Stimulated activated CD8-positive, alpha-beta memory T cell treated with anti-CD3 and anti-CD28 coated beads, Interleukin-2, amount 100 ng/mL, for 1 hour (primary cell): ENCODE data around the gene BAIAP2L2.

Experiments used
- DNase-seq, 2 donors: peaks; one replicate each; pipeline ENCODE4 v3.0.0-alpha.2; 2020; ENCODE audit warnings: low read depth in 2 of 2

Gene BAIAP2L2

DNA sequence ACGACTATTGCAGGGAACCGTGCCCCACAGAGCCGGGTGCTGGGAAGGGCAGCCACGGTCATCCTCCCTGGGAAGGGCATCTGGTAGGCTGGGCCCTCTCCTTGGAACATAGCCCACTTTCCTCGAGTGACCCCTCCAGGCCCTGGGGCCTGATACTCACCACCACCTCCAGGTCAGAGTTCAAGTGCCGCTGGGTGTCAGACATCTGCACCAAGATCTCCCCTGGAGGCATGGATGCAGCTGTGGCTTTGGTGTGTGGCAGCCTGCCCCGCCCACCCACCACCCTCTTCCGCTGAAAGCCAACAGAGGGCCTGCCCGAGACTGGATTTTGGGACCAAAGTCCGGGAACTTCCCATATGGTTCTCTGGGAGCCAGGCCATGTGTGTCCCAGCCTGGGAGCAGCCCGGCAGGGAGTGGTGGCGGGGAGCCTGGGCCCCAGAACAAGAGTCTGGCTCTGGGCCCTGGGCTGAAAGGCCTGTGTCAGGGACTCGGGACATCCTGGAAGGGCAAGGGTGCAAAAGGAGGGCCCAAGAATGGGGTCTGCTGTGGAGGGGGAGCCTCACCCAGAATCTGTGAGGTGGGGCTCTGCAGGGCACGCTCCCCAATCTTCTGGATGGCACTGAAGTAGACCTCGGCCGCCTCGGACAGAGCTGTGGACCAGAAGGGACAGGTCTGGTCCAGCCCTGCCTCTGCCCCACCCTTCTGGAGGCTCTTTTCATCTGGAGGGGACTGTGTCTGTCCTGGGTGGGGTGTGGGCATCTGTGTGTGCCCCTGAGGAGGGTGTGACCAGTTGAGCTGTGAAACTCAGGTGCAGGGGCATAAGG, 2.6 kb downstream of the BAIAP2L2 start:
- DNase-seq, result no peak

DNA sequence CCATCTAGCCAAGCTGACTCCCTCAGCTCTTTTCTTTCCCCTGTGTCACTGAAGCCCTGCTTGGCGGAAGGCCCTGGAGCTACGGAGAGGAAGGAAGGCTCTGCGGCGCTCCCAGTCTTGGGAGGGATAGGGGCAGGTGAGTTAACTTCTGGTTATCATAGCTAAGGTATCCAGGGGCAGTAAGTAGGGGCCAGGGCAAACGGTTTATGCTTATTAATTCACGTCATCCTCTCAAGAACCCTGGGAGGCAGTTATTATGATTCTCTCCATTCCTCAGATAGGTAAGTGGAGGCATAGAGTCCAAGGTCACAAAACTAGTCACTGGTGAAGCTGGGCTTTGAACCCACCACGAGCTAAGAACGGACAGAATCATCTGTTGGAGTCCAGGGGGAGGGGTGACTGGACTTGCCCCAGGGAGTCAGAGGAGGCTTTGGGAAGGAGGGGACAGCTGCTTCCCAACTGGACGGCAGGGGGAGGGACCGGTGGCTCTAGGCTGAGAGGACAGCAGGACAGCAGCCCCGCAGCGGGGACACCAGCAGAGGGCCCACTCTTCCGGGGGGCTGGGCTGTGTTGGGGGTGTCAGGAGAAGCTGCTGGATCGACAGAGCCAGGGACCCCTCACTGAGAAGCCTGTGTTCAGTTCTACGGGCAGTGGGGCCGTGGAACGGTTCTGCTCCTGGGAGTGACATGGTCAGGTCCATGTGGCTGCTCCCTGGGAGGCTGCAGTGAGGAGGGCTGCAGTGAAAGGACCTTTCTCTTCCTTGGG, 3.5 kb downstream of the BAIAP2L2 start:
- no peak for DNase-seq

DNA sequence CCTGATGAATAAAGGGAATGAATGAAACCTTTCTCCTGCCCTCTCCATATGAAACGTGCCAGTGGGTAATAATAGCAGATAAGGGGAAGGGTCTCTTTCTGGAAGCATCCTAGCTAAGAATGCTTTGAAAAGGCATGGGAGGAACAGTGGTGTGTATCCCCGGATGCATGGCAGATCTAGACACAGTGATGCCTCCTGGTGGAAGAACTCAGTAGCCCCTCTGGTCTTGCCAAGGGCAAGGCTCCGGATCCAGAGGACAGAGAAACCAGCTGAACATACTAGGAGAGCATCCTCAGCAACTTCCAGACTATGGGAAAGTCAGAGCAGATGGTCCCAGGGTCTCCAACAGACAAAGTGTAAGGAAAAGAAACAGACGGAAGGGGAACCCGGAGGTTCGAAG, 6.4 kb downstream of the BAIAP2L2 start:
- DNase-seq, result no peak

DNA sequence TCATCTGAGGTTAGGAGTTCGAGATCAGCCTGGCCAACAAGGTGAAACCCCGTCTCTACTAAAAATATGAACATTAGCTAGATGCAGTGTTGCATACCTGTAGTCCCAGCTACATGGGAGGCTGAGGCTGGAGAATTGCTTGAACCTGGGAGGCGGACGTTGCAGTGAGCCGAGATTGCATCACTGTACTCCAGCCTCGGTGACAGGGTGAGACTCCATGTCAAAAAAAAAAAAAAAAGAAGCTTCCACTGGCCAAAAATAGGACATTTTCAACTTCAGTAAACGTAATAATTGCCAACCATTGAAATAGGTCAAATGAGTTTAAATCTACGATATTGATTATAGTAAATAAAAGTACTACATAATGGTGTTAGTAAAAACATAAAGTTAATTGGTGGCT, 6.8 kb downstream of the BAIAP2L2 start:
- DNase-seq, result no peak

DNA sequence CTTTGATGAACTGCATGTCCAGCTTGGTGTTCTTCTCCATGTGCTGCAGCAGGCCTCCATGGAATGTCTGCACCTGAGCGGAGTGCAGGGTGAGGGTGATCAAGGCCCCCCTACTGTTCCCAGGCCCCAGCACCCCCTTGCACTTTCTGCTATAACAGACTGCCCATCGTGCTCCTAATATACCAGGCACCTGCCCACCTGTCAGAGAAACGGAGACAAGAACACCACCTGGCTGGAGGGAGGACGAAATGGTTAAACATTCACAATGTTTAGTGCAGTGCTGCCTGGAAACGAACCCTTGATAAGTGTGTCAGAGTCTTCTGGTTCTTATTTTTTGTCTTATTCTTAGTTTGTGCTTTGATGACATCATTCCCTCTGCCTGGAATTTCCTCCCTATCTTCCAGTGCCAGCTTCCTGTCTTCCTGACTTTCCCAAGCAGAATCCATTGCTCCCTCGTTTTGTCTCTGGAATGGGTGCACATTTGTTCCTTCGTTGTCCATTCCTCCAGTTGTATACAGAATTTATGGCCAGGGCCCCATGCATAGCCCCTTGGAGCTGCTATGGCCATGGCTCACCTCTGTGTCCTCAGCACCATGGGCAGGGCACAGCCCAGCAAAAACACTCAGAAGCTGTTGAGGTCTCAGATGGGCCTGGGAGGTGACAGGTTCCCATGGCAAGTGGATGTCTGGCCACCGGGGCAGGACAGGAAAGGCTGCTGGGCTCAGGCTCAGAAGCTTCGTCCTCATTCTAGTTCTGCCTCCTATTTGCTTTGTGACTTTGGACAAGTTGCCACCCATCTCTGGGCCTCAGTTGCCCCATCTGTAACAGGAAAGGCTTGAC, 11.9 kb downstream of the BAIAP2L2 start:
- no peak for DNase-seq

DNA sequence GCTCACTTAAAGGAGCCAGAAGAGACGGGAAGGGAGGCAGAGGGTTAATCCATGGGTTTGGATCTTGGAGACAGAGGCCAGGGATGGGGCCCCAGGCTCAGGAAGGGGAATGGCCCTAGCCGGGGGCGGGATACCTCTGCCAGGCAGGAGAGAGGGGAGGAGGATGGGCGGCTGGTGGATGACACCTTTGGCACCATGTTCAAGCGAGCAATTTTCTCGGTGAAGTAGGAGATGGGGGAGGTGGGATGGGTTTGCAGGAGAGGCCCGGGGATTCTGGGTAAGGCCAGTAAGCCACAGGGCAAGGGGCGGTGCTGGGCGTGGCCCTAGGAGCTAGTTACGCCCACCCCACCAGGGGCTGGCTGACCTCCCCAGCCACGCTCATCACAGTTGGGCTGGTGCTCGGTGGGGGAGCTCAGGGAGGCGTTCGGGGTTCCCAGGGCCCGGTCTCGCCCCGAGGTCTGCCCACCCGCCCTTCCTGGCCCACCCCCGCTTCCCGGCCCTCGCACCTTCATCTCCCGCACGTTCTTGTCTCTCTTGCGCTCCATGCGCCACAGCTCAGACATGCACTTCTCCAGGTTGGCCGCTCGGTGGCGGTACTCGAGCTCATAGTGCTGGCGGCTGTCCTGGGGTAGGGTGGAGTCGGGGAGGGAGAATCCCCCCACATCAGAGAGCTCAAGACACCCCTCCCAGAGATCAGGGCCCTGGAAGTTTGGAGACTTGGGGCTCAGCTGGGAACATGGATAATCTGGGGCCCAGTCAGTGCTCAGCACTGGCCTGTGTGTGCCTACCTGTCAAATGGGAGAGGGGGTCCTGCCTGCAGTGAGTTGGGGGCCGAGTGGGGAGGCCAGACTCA, 12.7 kb downstream of the BAIAP2L2 start:
- DNase-seq, result no peak

DNA sequence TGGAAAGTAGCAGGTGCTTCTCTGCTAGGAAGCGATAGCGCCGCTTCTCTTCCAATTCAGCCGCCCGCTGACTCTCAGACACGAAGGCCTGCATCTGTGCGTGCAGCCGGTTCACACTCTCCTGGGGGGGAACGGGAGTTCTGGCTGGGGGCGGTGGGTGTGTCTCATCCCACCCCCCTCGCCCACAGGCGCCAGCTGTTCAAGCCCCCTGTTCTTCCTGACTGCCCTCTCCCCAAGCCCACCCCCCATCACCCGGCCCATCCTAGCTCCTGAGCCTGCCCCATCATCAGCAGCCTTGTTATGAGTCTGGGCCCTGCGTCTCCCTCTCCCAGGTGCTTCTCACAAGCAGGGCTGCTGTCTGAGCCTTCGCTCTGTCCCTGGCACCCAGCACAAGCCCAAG, 13.4 kb downstream of the BAIAP2L2 start:
- DNase-seq, result no peak

DNA sequence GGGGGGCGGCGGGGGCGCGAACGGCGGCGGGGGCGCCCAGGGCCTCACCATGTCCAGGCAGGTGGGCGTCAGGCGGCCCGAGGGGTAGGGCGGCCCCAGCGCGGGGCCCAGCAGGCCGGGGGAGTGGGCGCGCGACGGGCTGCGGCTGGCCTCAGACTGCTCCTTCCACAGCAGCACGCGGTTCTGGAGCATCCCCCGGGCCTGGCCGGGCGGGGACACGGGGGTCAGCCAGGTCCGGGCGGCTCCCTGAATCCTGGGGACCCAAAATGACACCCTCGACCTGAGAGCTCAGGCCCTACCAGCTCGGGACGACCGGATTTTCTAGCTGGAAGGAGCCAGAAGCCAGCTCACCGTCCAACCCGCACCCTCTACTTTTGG, 21.0 kb downstream of the BAIAP2L2 start:
- DNase-seq, result no peak

DNA sequence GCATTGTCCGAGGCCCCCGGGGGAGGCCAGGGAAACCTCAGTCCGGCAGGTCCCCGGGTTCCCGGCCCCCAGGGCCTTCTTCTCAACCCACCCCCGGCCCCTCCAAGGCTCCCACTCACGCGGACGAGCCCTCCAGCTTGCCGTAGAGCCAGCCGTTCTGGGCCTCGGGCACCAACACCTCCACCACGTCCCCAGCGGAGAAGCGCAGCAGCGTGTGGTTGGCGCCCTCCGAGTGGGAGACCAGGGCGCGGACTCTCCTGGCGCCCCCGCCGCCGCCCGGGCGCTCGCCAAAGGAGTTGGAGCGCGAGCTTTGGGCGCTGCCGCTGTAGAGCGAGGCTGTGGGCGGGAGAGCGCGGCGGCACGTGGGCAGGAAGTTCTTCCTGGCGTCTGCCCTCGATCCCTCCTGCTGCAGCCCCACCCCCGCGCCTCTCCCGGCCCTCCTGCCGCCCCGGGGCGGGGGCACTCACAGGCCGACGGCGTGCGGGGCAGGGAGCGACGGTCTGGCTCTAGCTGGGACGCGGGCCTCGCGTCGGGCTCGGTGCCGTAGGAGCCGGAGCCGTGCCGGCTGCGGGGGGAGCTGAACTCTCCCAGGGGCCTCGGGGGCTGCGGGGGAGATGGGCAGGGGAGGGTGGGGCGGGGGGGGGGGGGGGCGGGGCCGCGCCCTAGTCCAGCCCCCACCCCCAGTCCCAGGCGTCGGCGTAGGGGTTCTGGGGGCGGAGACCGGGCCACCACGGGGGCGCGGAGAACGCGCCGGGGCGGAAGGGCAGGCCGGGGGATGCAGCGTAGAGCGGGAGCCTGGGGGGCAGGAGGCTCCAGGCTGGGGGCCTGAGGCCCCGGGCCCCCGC, 21.6 kb downstream of the BAIAP2L2 start:
- DNase-seq, result no peak

DNA sequence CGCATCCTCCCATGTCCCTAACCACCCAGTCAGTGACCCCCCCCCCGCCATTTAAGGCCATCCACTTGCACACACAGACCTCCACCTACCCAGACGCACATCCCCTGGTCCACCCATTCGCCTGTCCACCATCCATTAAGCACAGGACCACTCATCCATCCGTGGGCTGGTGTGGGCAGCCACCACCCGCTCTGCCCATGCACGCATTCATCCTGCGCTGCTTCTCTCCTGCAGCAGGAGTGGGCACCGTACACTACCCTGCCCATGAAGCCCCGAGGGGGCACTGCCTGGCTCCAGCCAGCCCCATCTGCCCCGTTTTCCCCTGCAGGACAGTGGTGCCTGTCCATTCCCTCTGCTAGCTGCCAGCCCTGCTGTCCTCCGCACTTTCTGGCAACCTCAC, 22.6 kb downstream of the BAIAP2L2 start:
- DNase-seq, result no peak

DNA sequence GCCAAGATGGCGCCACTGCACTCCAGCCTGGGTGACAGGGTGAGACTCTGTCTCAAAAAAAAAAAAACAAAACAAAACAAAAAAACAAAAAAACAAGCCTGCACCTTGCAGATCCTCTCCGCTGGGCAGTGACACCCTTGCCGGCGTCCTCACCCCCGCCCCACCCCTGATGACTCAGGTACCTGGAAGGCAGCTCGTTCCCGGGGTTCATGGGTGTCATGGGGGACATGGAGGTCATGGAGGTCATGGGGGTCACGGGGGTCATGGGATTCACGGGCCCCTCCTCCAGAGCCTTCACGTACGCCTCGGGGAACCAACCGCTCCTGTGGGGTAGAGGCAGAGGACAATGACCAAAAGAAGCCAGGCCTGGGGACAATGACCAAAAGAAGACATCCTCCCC, 23.5 kb downstream of the BAIAP2L2 start:
- no peak for DNase-seq

DNA sequence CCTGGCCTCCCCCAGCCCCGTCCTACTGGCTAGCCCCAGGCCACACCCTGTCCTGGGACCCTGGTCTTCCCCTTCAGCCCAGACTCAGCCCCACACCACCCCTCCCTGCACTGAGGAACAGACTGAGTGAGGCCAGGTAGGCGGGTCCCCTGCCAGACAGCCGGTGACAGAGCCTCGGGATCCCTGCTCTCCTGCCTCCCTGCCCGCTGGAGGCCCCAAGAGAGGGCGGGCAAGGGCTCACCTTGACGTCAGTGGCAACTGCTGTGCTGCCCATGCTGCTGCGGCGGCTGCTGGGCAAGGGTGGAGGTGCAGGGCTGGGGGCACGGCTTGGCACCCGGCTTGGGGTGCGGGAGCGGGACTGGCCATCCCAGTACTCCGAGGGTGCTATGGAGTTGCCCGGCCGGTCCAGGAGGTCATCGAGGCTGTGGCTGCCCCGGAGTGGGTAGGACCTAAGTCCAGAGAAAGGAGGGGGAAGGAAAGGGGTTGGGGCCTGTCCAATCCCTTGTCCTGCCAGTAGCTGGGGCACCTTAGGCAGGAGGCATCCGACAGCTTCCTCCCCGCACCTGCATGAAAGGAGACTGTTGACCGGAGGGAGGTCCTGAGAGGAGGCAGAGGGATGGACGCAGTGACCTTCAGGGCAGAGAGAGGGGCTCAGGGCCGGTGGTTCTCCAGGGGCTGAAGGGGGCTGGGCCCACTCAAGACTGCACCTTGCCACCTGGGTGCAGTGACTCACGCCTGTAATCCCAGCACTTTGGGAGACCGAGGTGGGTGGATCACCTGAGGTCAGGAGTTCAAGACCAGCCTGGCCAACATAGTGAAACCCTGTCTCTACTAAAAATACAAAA, 24.3 kb downstream of the BAIAP2L2 start:
- no peak for DNase-seq

DNA sequence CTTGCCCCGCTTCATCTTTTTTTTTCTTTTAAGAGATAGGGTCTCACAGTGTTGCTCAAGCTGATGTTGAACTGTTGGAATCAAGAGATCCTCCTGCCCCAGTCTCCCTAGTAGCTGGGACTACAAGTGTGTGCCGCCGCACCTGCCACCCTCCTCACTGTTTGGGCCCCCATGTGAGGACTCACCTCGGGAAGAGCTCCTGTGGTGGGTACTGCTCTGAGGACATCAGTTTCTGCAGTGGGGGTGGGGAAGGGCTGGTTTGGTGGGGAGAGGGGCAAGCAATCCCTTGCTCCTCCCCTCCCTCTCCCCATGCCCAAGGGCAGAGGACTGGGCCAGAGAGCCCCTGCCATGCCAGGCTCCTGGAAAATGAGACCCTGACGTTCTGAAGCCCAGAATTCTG, 25.0 kb downstream of the BAIAP2L2 start:
- DNase-seq, result no peak

DNA sequence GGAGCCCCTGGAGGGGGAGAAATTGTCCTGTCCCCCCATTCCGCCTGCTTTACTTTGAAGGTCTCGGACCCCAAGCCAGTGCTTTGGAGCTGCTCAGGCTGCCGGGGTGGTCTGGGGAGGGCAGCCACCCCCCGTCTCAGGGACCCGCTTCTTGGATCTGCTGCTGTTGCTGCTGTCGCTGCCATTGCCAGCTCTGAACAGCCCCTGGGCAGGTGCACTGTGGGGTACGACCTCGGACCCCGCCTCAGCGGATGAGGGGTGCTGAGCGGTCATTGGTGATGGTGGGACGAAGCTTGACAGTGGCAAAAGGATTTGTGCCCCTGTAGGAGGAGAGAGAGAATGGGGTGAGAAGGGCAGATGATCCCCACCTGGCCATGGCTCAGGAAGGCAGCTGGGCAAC, 25.4 kb downstream of the BAIAP2L2 start:
- DNase-seq, result no peak

DNA sequence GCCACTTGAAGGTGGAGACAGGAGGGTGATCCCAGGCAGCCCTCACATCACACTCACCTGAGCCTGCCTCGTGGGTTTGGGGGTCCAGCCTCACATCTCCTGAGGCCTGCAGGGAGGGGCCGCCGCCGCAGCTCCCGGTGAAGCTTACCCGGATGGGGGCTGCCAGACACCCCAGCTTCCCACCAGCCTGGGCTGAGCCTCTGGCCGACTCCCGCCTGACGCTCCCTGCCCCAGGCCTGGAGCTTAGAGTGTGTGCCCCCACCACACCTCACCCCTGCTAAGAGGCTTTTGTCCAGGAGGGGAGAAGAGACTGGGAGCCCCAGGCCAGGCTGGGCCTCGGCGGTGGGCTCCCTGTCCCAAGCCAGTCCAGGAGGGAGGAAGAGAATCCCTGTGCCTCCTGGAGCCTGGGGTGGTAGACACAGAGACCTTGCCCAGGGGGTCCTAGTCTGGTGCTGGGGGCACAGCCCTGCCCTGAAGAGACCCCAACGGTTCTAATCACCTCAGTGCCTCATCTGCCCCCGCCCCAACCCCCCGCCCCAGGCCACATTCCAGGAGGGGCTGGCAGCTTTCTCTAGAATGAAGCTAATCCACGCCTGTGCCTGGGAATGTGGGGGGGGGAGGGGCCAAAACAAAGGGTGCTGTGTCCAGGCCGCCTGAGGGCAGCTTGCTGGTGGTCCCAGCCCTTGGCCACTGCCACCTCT, 26.4 kb downstream of the BAIAP2L2 start, which contains the start of gene SLC16A8:
SLC16A8 (minus strand) TSS at position 254 of the 701 bp plus-strand sequence. CDS start 1,311 bp downstream, outside the sequence.
- DNase-seq, result no peak

DNA sequence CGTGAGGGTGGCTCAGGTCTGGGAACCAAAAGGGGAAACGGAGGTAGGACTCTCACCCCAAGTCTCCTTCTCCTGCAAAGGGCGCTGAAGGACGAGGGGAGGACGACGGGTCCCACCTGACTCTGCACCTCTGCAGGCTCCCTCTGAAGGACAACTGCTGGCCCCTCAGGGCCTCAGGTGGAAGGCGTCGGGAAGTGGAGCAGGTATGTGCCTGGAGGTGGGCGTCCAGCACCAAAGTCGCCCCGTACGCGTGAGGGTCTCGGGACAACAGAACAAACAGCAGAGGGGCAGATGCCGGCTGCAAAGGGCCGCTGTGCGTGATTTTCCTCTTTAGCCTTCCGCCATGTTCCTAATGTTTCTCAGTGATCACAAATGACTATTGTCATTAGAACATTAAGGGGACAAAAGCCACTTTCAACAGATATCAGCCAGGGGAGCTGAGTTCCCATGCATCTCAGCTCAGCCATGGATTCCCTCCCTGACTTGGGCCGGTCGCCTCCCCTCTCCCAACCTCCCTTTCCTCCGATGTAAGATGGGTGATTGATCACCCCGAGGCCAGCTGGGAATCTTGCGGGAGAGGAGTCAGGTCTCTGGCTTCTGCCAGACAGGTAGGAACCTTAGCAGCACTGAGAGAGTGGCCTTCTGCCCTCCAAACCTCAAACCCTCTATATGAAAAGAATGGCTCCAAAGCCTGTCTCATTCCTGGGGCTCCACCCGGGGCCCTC, 27.3 kb downstream of the BAIAP2L2 start:
- no peak for DNase-seq

DNA sequence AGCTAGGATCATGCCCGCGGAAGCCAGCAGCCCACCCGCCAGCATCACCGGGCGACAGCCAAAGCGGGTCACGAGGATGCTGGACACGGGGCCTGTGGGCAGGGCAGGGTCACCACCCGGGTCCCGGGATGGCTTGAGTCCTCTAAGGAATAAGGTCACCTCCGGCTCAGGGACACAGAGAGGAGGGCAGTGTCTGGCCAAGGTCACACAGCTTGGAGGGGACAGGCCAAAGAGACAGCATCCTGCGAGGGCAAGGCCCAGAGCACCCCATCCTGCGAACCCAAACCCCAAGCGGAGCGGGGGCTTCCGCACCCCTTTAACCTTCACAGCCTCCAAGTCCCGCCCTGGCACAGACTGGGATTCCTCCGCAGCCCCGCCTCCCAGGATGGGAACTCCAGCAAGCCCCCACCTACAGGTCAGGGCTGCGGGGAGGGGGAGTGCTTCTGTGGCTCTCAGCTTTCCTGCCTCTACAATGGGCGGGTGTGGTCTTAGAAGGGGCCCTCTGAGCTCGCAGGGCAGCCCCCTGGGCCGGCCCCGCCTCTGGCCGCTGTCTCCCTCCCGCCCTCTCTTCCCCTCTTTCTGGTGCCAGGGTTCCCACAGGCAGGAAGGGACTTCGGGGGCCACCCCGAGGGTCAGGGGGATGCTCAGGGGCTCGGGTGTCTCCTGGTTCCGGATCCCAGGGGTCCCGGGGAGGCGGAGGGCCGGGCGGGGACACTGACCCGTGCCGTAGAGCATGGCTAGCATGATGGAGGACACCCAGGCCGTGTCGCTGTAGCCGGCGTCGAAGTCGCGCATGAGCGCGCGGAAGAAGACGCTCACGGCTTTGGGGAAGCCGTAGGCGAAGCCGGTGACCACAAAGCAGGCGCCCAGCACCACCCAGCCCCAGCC, 28.3 kb downstream of the BAIAP2L2 start:
- DNase-seq, result no peak
